Measurements from ENCODE around the gene PUDP.

Gene PUDP

DNA sequence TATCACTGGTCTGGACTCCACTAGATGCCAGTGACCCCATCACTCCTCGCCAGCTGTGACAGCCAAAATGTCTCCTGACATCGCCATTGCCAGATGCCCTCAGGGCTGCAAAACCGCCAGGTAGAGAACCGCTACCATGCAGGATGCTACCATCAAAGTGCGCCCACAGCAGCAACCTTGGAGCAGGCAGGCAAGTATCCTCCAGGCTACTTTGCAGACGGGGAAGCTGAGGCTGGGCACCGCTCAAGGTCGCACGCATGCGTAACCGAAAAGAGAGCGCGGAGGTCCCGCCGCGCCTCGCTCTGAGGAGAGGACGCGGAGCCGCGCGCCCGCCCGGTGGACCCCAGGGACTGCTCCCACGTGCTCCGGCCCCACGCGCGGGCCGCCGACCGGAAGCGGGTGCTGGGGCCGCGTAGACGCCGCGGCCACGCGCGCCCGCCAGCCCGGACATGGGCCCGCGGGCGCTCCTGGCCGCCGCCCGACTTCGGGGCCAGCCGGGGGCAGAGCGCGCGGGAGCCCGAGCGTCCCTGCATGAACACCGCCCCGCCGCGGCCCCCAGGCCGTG, 458 bp downstream of the PUDP start, which contains the start of gene STS:
STS (plus strand) TSS at position 300 of the 565 bp plus-strand sequence. CDS start 105,488 bp downstream, outside the sequence.
- peak; percentile 0 to 23 (median 19) for DNase-seq (ENCODE audit: low read depth in 2 of 3, low spot score in 2 of 3)

DNA sequence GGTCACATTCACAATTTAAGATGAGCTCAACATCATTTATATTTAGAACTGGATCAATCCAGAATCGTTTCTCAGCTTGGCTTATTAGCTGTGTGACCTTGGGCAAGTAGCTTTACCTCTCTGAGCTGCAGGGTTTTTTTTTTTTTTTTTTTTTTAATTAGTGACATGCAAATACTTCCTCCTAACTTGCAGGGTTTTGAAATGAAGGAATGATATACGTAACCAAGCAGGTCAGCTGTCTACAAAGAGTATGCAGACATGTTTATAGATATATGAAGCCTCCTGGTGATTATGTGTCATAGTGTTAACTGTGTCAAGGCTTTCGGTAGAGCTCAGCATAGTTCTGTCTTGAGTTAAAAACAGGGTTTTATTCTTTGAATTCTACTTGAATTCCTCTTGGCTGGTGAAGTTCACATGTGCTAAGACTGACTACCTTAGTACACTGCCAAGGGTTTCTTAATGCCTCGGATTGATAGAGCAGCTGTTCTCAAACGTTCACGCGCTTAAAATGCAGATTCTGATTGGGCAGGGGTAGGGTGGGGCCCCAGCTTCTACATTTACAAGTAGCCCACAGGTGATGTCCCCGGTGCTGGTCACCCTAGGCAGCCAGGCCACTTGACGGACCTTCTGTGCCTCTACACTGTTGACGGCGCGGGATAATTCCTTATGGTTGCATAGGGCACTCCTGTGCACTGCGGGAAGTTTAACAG, 1.1 kb downstream of the PUDP start:
- peak in 1 of 3 experiments; percentile 11 for DNase-seq (ENCODE audit: low read depth in 2 of 3, low spot score in 2 of 3)

DNA sequence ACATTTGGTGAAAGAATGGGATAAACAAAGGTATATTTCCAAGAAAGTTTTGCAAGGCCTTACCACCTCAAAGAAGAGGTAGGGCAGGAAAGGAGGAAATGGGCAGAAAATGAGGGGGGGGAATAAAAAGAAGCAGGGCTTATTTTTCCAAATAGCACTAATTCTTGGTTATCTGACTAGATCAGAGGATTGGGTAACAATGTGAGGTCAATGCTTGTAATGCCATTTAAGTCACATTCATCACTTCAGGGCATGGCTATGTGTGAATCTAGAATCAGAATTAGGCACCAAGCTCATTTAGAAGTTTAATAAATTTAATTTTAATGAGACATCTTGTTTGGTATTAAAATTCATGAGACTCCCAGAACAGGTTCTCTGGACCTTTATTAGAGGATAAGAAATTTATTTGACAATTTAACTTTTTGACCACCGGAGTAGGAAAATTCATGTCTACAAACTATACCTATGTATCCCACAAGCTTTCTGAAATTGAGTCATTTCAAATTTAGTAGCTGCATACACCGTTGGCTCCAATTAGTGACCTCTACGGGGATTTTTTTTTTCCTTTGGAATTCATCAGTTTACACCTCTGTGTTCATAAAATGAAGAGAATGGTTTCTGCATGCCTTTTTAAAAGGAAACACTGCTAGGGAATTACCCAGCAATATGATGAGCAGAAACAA, 1.8 kb downstream of the PUDP start:
- DNase-seq (ENCODE audit: low read depth in 2 of 3, low spot score in 2 of 3), result no peak

DNA sequence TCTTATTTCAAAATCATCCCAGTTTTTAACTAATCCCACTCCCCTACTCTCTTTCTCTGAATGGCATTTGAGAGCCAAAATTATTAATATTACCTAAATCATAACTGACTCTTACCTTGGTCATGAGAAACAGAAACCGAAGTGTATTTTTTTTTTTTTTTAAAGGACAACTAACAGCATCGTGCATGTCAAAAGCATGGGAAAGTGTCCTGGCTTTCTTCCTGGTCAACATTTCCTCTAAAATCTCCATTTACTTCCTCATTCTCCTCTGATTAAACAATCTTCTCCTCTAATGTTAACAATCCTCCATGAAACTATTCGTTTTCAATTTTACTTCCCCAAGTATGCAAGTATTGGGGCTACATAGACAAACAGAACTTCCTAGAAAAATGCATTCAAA, 2.5 kb downstream of the PUDP start:
- DNase-seq (ENCODE audit: low read depth in 2 of 3, low spot score in 2 of 3), result no peak

DNA sequence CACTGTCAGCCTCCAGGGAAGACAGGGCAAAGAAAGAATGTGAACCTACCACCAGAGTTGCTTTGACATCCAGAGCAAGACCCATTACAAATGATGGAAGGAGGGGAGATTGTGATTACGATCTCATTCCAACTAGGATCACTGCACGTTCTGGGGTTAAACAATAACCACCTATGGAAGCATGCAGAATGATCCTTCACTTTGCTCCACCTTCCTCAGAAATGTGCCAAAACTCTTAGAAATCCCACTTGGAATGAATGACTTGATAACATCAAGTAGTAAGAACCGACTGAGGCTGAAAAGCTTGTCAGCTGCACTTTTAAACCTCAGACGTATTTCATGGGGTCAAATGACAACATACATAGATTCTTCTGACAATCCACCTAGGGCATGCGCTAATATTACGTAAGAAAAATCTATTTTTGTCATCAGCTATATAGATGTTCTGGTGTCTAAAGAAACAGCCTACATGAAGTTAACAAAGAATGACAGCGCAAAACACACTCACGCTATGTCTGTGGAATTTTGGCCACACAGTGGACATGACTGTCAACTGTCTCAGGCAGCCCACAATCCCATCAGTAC, 3.9 kb downstream of the PUDP start:
- DNase-seq (ENCODE audit: low read depth in 2 of 3, low spot score in 2 of 3), result no peak

DNA sequence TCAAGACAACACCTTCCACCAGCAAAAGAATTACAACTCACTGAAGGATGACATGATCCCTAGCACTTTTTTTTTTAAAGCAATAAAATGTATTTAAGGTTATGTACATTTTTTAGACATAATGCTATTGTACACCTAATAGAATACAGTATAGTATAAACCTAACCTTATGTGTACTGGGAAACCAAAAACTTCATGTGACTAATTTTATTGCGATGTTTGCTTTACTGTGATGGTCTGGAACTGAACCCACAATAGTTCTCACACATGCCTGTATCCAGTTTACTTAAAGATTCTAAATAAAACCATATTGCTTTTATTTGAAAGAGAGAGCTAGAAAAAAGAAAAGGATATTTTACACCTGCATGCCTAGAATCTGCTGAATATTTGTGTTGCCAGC, 4.9 kb downstream of the PUDP start:
- DNase-seq (ENCODE audit: low read depth in 2 of 3, low spot score in 2 of 3), result no peak

DNA sequence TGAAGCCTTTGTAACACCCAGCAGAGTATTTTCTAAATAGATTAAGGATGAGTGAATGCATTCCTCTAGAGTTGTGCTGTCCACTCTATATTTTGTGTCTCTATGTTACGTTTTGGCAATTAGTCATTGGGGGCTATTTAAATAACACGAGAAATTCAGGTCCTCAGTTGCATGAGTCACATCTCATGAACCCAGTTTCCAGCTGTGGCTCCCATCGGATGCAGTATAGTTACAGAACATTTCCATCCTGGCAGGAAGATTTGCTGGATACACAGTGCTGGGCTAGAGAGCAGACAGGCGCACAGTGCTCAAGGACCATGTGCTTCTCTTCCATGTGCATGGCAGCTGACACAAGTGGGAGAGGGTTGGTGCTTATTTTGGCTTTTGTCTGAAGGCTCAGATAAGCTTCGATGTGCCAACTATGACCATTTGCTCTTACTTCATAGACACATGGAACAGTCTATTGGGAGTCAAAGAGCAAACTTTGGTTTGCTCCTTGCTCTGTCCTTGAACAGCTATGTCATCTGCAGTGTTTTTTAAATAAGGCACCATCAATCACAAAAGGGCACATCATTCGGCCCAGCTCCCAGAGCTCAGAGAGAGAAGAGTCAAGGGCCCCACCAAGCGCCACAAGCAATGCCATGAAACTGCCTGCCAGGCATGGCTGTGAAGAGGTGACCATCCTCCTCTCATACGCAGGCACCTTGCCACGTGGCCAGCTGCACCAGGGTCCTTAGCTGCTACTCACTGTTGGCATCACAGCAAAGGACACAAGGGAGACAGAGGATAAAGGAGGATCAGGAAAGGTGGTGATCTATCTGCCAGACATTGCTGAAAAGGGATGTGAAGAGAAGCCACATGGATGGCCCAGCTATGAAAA, 8.5 kb downstream of the PUDP start:
- no peak for DNase-seq (ENCODE audit: low read depth in 2 of 3, low spot score in 2 of 3)

DNA sequence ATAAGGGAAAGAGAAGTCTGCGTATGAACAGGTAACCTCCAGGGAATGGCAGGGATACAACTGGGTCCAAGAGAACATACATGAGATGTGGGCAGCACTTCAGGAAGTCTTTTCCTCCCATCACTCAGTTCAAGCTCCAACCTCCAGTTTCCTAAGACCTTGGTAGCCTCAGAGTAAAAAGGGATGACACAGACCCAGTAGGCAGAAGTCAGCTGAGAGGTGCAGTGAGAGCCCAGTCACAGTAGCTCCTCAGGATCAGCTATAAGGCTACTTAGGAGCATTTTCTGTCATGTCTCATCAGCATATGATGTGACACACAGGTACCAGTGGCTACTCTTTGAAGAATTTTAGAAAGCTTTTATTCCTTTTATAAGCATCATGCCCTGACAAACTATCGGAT, 13.0 kb downstream of the PUDP start:
- DNase-seq (ENCODE audit: low read depth in 2 of 3, low spot score in 2 of 3), result no peak

DNA sequence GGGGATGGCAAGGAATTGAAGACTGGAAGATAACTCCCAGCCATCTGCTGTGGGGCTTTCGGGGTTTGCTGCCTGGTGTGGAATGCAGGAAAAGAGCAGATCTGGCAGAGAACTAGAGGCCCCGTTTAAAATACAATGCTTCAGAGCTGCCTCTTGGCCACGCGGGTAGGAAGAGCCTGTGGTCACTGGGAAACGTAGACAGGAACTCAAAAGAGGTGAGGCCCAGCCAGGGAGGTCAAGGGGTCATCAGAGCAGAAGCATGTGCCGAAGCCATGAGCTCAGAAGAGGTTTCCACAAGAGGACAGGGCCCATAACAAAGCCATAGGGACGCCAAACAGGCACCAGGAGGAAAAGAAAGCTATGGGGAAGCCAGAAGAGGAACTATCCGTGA, 14.9 kb downstream of the PUDP start:
- no peak for DNase-seq (ENCODE audit: low read depth in 2 of 3, low spot score in 2 of 3)

DNA sequence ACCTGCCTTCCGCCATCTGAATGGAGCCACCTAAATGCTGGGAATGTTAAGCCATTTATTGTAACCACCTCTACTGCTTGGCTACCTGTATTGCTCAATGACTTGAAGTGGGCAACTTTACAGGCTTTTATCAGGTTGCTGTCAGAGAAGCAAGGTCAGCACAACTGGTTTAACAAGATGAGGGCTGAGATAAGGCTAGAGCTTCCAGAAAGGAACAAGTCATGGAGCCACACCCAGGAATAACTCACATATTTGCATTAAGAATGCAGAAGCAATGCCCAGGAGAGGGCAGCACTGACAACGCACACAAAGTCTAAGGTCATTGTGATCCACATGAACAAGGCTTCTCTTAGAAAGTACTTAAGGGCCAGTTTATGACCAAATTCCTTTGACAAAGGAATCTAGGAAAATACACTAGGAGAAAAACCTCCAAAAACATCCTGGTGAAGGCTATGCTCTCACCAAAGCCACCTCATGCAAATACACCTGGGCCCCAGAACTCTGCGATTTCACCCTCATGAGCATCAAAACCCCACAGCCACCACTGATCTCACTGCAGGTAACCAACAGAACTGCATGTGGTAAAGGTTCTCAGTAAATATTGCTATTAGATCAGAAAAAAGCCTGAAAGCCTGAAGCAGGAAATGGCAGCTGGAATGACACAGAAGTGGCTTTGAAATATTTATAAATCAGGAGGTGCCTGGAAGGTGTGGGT, 15.5 kb downstream of the PUDP start:
- no peak for DNase-seq (ENCODE audit: low read depth in 2 of 3, low spot score in 2 of 3)

DNA sequence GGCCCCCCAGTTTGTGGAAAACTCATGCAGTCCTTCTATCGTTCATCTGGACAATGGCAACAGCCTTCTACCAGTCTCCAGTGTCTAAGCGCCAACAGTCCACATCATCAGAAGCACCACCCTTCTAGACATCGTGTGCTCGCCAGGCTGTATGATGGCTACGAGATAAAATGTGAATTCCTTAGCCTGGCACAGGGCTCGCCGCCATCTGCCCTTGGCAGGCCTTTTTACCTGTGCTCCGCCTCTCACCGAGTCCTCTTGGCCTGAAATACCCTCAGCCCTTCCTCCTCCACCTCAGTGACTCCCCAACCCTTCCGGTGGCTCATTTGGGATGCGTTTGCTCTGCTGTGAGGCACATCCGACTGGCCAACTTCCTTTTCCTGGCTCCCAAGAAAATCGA, 16.3 kb downstream of the PUDP start:
- no peak for DNase-seq (ENCODE audit: low read depth in 2 of 3, low spot score in 2 of 3)

DNA sequence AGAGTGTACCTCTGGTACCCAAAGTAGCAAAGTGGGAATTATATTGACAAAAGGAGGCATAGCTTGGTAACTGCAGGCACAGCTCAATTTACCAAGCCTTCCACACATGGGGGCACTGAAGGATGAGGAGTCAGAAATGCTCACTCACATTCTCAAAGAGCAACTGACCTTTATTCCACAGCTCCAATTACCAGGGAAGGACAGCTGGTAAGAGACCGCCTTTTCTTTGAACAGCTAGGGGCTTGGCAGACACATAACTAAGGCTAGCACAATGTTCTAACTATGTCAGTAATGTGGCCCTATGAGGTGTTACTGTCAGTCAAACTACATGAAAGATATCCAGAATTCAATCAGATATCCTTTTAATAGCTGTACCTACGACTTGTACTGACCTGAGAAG, 20.9 kb downstream of the PUDP start:
- no peak for DNase-seq (ENCODE audit: low read depth in 2 of 3, low spot score in 2 of 3)

DNA sequence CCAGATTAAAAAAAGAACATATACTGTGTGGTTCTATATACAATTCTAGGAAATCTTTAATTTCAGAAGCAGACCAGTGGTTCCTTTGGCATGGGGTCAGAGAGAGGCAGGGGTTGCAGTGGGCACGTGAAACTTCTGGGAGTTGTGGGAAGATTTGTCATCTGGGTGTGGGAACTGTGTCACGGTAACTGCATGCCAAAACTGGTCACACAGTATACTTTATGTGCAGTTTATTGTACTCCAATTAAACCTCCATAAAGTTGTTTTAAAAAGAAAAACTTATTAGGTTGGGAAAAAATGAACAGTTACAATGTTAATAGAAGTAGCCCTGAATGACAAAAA, 27.1 kb downstream of the PUDP start:
- DNase-seq (ENCODE audit: low read depth in 2 of 3, low spot score in 2 of 3), result no peak

DNA sequence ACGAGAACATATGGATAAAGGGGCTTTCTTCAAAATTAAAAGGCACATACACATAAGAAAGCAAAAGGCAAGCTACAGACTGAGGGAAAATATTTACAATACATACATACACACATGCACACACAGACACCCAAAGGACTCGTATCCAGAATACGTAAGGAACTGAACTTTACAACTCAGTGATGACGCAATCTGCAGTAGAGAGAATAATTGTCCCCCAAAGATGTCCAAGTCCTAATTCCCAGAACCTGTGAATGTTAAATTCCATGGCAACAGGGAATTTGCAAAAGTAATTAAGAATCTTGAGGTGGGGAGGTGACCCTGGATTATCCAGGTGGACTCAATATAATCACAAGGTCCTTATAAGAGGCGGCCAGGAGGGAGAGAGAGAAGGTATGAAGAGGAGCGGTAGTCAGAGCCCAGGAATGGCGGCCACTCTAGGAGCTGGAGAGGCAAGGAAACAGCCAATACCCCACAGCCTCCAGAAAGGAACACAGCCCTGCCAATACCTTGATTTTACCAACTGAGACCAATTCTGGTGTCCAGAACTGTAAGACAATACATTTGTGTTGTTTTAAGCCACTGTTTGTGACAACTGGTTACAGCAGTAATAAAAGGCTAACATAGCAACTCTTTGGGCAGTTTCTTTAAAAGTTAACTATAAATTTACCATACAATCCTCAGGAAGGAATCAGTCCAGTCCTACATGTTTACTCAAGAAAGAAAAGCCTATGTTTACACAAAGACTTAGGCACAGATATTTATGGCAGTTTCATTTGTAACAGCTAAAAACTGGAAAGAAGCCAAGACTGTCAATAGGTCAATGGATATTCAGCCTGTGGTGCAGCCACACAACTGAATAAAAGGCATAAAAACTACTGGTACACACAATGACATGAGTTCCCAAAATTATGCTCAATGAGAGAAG, 27.7 kb downstream of the PUDP start:
- no peak for DNase-seq (ENCODE audit: low read depth in 2 of 3, low spot score in 2 of 3)

DNA sequence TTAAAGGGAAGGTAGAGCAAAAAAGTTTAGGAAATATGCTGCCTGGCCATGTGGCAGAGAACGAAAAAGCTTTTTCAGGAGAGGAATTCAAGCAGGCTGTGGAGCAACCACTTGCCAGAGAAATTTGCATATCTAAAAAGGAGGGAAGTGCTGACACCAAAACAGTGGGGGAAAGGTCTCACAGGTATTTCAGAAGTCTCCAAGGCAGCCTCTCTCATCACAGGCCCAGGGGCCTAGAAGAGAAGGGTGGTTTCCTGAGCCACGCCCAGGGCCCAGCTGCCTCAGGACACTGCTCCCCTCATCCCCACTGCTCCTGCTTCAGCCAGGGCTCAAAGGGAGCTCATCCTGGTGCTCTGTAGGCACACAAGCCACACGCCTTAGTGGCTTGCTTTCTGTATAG, 30.4 kb downstream of the PUDP start:
- DNase-seq (ENCODE audit: low read depth in 2 of 3, low spot score in 2 of 3), result no peak

DNA sequence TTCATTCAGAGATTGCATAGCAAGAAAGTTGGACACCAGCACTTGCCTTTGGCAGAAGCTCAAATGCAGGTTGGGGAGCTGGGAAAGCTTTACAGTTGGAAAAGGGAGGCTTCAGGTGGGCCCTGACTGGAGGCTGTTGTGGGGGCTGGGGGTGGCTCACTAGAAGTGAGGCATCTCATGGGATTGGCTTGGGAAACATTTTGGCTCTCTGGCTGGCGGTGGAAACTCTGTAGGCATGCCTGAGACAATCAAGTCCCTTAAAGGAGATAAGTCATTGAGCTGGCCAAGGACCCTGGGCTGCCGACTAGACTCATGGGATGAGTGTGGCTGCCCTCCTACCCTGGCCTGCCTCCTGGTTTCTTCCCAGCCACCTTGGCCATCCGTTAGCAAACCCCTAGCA, 31.9 kb downstream of the PUDP start:
- no peak for DNase-seq (ENCODE audit: low read depth in 2 of 3, low spot score in 2 of 3)

DNA sequence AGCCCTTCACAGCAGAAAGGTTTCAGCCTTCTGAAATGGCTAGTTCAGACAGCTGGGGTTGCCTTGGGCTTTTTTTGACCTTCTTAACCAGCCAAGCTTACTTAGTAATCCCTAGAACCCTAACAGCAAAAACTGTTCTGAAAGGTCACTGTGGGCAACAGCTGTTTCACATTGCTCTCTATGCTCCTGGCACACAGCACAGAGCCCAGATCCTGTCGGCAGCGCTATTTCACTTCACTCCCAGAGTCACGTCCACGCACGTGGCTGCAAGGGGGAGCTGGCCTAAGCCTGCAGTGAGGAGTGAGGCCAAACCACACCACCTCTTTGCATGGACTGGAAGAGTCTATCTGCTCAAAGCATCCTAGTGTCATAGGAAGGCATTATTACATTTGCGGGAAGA, 32.4 kb downstream of the PUDP start:
- no peak for DNase-seq (ENCODE audit: low read depth in 2 of 3, low spot score in 2 of 3)

DNA sequence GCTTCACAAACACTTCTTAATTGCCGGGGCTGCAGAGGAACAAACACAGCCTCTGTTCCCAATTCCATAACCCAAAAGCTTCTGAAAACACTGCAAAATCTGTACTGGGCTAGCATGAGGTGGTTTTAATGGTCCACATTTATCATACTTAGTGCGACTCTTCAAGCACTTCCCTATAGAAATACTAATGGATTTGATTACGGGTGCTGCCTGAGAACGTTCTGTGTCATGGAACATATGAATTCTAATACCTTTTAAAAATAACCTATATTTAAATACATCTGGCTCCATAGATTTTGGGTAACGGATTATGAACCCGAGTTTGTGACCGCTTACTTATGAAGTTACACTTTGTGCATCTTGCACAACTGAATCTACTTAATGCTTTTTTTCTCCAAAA, 35.9 kb downstream of the PUDP start:
- no peak for DNase-seq (ENCODE audit: low read depth in 2 of 3, low spot score in 2 of 3)

DNA sequence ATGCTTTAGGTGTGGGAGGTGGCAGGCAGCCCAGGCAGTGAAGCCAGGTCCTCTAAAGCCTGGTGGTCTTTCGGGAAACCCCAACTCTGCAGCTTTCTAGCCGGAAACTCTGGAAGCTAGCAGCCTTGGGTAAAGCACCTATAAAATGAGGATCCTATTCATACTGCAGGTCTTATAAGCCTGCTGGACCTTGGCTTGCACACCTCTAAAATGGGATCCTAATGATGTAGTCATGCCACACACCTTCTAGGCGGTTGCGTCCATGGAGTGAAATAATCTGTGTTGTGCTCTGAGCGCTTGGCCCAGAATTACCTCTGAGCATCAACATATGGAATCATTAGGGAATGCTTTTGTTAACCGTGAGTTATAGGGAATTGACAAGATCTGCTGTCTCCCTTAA, 36.4 kb downstream of the PUDP start:
- DNase-seq (ENCODE audit: low read depth in 2 of 3, low spot score in 2 of 3), result no peak

DNA sequence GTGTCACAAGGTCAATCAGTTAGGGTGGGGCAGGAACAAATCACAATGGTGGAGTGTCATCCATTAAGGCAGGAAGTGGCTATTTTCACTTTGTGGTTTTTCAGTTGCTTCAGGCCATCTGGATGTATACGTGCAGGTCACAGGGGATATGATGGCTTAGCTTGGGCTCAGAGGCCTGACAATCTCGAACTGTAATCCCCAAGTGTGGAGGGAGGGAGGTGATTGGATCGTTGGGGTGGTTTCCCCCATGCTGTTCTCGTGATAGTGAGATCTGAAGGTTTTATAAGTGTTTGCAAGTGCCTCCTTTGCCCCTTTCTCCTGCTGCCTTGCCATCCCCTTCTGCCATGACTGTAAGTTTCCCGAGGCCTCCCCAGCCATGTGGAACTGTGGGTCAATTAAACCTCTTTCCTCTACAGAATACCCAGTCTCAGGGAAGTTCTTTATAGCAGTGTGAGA, 37.1 kb downstream of the PUDP start:
- DNase-seq (ENCODE audit: low read depth in 2 of 3, low spot score in 2 of 3), result no peak

Measured in activated CD8-positive, alpha-beta memory T cell treated with anti-CD3 and anti-CD28 coated beads for 48 hours (primary cell).